ENCODE data around the gene B4GALT4. TPM values are rescaled to one million over a fixed set of nuclear protein-coding genes. Genes with fewer than 3 reads are reported as not detected.

Gene B4GALT4
- total RNA-seq, 1 donor: 28.2 TPM

- no peak for TF ChIP-seq CTCF (IDR thresholded peaks at IDR 0.05; ENCODE audit: extremely low read depth, low read depth, low read length)
- H3K27ac ChIP-seq (ENCODE audit: low read depth, low read length): no peak overlapping the region
- H3K27me3 ChIP-seq (ENCODE audit: insufficient read depth, low read length): no peaks in the 10 kb centered on the region
- peak; percentile 51 for DNase-seq (ENCODE audit: insufficient read length, low spot score, missing footprints)
- H2AFZ ChIP-seq (ENCODE audit: low read length): peak overlapping the region; percentile 55
- H3K4me2 ChIP-seq (ENCODE audit: insufficient read depth, low read length): peak overlapping the region; percentile 74
- peak overlapping the region; percentile 38 for H3K4me3 ChIP-seq (ENCODE audit: insufficient read depth, low read length)
- peaks cover 5% of the 10 kb centered on the region for H3K4me1 ChIP-seq (ENCODE audit: insufficient read depth, low read length)
- no peaks in the 10 kb centered on the region for H3K79me2 ChIP-seq (ENCODE audit: insufficient read depth, low read length)
- H3K36me3 ChIP-seq (ENCODE audit: insufficient read depth, low read length): peaks cover 3% of the 10 kb centered on the region
- H3K9me3 ChIP-seq (ENCODE audit: low read depth, low read length): no peaks in the 10 kb centered on the region
- H4K20me1 ChIP-seq (ENCODE audit: insufficient read depth, low read length): no peaks in the 10 kb centered on the region
Observed at GRCh38 chr3:119205209-119205608, 35.5 kb downstream of the B4GALT4 start.

GRCh38 chr3:119195911-119196310 is 44.8 kb downstream of the B4GALT4 start:
- Histone ChIP-seq H4K20me1 (ENCODE audit: insufficient read depth, low read length) (no peaks in the 10 kb centered on the region), H3K27ac (ENCODE audit: low read depth, low read length) (no peak overlapping the region), H3K27me3 (ENCODE audit: insufficient read depth, low read length) (no peaks in the 10 kb centered on the region), H3K9me3 (ENCODE audit: low read depth, low read length) (no peaks in the 10 kb centered on the region), H3K36me3 (ENCODE audit: insufficient read depth, low read length) (no peaks in the 10 kb centered on the region), H3K4me2 (ENCODE audit: insufficient read depth, low read length) (no peak overlapping the region), H2AFZ (ENCODE audit: low read length) (no peak overlapping the region), H3K79me2 (ENCODE audit: insufficient read depth, low read length) (no peaks in the 10 kb centered on the region), H3K4me3 (ENCODE audit: insufficient read depth, low read length) (no peak overlapping the region), H3K4me1 (ENCODE audit: insufficient read depth, low read length) (peaks cover 14% of the 10 kb centered on the region)
- TF ChIP-seq CTCF (IDR thresholded peaks at IDR 0.05; ENCODE audit: extremely low read depth, low read depth, low read length): no peak
- DNase-seq (ENCODE audit: insufficient read length, low spot score, missing footprints): no peak

- Histone ChIP-seq H2AFZ (ENCODE audit: low read length) (no peak overlapping the region), H3K4me2 (ENCODE audit: insufficient read depth, low read length) (peak overlapping the region; percentile 2), H3K79me2 (ENCODE audit: insufficient read depth, low read length) (no peaks in the 10 kb centered on the region), H3K4me1 (ENCODE audit: insufficient read depth, low read length) (peaks cover 14% of the 10 kb centered on the region), H3K27ac (ENCODE audit: low read depth, low read length) (no peak overlapping the region), H3K4me3 (ENCODE audit: insufficient read depth, low read length) (no peak overlapping the region), H3K9me3 (ENCODE audit: low read depth, low read length) (no peaks in the 10 kb centered on the region), H3K36me3 (ENCODE audit: insufficient read depth, low read length) (no peaks in the 10 kb centered on the region), H3K27me3 (ENCODE audit: insufficient read depth, low read length) (no peaks in the 10 kb centered on the region), H4K20me1 (ENCODE audit: insufficient read depth, low read length) (no peaks in the 10 kb centered on the region)
- DNase-seq (ENCODE audit: insufficient read length, low spot score, missing footprints): no peak
- no peak for TF ChIP-seq CTCF (IDR thresholded peaks at IDR 0.05; ENCODE audit: extremely low read depth, low read depth, low read length)
Observed at GRCh38 chr3:119195151-119195476, 45.6 kb downstream of the B4GALT4 start.

- Histone ChIP-seq H3K79me2 (ENCODE audit: insufficient read depth, low read length) (no peaks in the 10 kb centered on the region), H3K27me3 (ENCODE audit: insufficient read depth, low read length) (no peaks in the 10 kb centered on the region), H2AFZ (ENCODE audit: low read length) (no peak overlapping the region), H3K4me1 (ENCODE audit: insufficient read depth, low read length) (peaks cover 14% of the 10 kb centered on the region), H3K36me3 (ENCODE audit: insufficient read depth, low read length) (no peaks in the 10 kb centered on the region), H4K20me1 (ENCODE audit: insufficient read depth, low read length) (no peaks in the 10 kb centered on the region), H3K27ac (ENCODE audit: low read depth, low read length) (peak overlapping the region; percentile 30), H3K4me3 (ENCODE audit: insufficient read depth, low read length) (no peak overlapping the region), H3K9me3 (ENCODE audit: low read depth, low read length) (no peaks in the 10 kb centered on the region), H3K4me2 (ENCODE audit: insufficient read depth, low read length) (peak overlapping the region; percentile 2)
- peak; percentile 41 for DNase-seq (ENCODE audit: insufficient read length, low spot score, missing footprints)
- TF ChIP-seq CTCF (IDR thresholded peaks at IDR 0.05; ENCODE audit: extremely low read depth, low read depth, low read length): no peak
Observed at GRCh38 chr3:119194237-119195150, 46.2 kb downstream of the B4GALT4 start.
